HepG2 (cell line): ENCODE measurements around the gene EEPD1. TPM values are rescaled to one million over a fixed set of nuclear protein-coding genes. Genes with fewer than 3 reads are reported as not detected.

Experiments used
- CENPX ChIP-seq: sonication (generic); formaldehyde crosslinking; IDR thresholded peaks from 2 replicates; pipeline ENCODE4 v1.9.0; 2021; ENCODE audit warnings: mild to moderate bottlenecking, missing genetic modification reagents, moderate library complexity
- JARID2 ChIP-seq: sonication (generic); formaldehyde crosslinking; IDR thresholded peaks from 2 replicates; pipeline ENCODE4 v1.8.1; 2023; ENCODE audit warnings: missing genetic modification reagents, inconsistent platforms; ENCODE audit not compliant: insufficient replicate concordance
- MZF1 ChIP-seq: sonication (generic); formaldehyde crosslinking; IDR thresholded peaks from 2 replicates; pipeline ENCODE4 v1.8.1; 2023; ENCODE audit warnings: mild to moderate bottlenecking, missing genetic modification reagents, borderline replicate concordance
- SKI ChIP-seq: fragments of 450-650 bp; IDR thresholded peaks from one replicate; pipeline ENCODE4 v1.6.1; 2018; ENCODE audit warnings: mild to moderate bottlenecking; ENCODE audit not compliant: partially characterized antibody
- ZC3H4 ChIP-seq: sonication (generic); formaldehyde crosslinking; IDR thresholded peaks from 2 replicates; pipeline ENCODE4 v1.4.0; 2020; ENCODE audit warnings: missing genetic modification reagents, borderline replicate concordance
- ZNF124 ChIP-seq: sonication (generic); formaldehyde crosslinking; IDR thresholded peaks from 2 replicates; pipeline ENCODE4 v1.4.0; 2020; ENCODE audit warnings: missing genetic modification reagents
- ZNF160 ChIP-seq: sonication (generic); formaldehyde crosslinking; IDR thresholded peaks from 2 replicates; pipeline ENCODE4 v1.8.0; 2022; ENCODE audit warnings: mild to moderate bottlenecking, inconsistent platforms, missing genetic modification reagents
- ZNF333 ChIP-seq: sonication (generic); formaldehyde crosslinking; IDR thresholded peaks from 2 replicates; pipeline ENCODE4 v1.4.0; 2020; ENCODE audit warnings: mild to moderate bottlenecking, missing genetic modification reagents, borderline replicate concordance
- ZNF367 ChIP-seq: sonication (generic); formaldehyde crosslinking; IDR thresholded peaks from 2 replicates; pipeline ENCODE4 v1.4.0; 2020; ENCODE audit warnings: missing genetic modification reagents, borderline replicate concordance
- ZNF44 ChIP-seq: sonication (generic); formaldehyde crosslinking; IDR thresholded peaks from 2 replicates; pipeline ENCODE4 v1.5.1; 2020; ENCODE audit warnings: mild to moderate bottlenecking, missing genetic modification reagents
- ZNF569 ChIP-seq: sonication (generic); formaldehyde crosslinking; IDR thresholded peaks from 2 replicates; pipeline ENCODE4 v1.5.0; 2020; ENCODE audit warnings: mild to moderate bottlenecking, missing genetic modification reagents, moderate library complexity, borderline replicate concordance
- polyA plus RNA-seq, 8 experiments: library from polyadenylated mRNA; depleted of rRNA in 3 of 8; stranded (reverse) in 7 of 8; unstranded in 1 of 8; fragments of >200 nt; fragmentation: Illumina TruSeq in 4 of 8; extraction: Trizol in 4 of 8; gene quantifications; 2 replicates each; pipeline versions ENCODE4 v1.2.1 to v1.2.3, GENCODE V29; 2011 to 2016; ENCODE audit warnings: low read depth in 4 of 8, missing spikeins in 1 of 8, mixed read lengths in 1 of 8; ENCODE audit not compliant: insufficient read depth in 1 of 8
- total RNA-seq, 5 experiments: library from RNA; depleted of rRNA; stranded (reverse); fragments of >200 nt; fragmentation: Illumina TruSeq; extraction: Trizol; gene quantifications; 2 replicates each; pipeline ENCODE4 v1.2.3, GENCODE V29; 2016; ENCODE audit warnings: low read depth in 1 of 5
- TF ChIP-seq, protein P1 (sequence below), 2 experiments: fragments of 450-650 bp in 1 of 2; sonication (generic) in 1 of 2; formaldehyde crosslinking in 1 of 2; IDR thresholded peaks; 2 replicates each; pipeline versions ENCODE4 v1.6.1 to v1.8.0; 2016 to 2022; ENCODE audit warnings: antibody characterized with exemption in 1 of 2, mild to moderate bottlenecking in 1 of 2, missing genetic modification reagents in 1 of 2
- TF ChIP-seq, protein P2 (sequence below): sonication (generic); formaldehyde crosslinking; conservative IDR thresholded peaks from 2 replicates; pipeline ENCODE4 v1.4.0; 2020; ENCODE audit warnings: missing genetic modification reagents
- TF ChIP-seq, protein P3 (sequence below): sonication (generic); formaldehyde crosslinking; IDR thresholded peaks from 2 replicates; pipeline ENCODE4 v1.9.0; 2021; ENCODE audit warnings: missing genetic modification reagents, borderline replicate concordance
- TF ChIP-seq, protein P4 (sequence below): sonication (generic); formaldehyde crosslinking; IDR thresholded peaks from 2 replicates; pipeline ENCODE4 v1.4.0; 2020; ENCODE audit warnings: mild to moderate bottlenecking, missing genetic modification reagents

Gene EEPD1
- total and polyA plus RNA-seq, 2 of the 13 experiments (the other 11 are each of a cell fraction or from before 2014, with no cell fraction given): 10.1 to 16.4 TPM

DNA sequence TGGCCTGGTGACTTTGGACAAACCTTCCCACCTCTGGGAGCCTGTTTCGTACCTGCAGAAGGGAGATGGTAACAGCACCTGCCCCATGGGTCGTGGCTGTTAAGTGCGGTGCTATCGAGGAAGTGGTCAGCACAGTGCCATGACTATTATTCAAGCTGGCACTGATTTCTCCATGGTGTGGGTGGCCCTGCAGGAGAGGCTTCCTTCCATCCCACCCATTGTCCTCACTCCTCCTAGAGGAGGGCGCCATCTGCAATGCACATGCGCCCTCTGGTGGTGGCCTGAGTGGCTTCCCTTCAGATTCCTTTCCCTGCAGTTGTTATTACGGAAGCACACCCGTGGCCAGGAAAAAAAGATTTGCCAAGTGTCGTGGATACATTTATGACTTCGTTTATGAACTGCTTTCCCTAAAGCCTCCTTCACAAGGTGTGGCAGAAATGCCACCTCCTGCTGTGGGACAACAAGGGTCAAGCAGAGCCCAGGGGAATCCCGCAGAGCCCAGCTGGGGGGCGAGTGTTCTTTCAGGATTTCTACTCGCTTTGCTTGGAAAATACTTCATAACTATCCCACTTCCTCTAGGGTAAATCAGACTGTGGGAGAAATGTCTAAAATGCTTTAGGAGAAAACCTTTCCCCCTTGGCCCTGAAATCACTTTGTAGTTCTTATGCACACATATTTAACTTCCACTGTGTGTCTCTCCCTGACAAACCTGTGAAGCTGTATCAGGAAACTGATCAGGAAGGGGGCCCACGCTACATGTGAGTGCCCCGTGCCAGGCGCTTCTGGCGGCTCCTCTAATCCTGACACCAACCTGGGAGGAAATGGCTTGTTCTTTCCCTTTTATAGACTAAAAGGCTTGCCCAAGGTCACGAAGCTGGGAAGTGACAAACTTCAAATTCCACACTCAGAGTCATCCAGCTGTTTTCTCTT lies 138.6 kb downstream of the EEPD1 start (continued):
- TF ChIP-seq, protein P1, sequence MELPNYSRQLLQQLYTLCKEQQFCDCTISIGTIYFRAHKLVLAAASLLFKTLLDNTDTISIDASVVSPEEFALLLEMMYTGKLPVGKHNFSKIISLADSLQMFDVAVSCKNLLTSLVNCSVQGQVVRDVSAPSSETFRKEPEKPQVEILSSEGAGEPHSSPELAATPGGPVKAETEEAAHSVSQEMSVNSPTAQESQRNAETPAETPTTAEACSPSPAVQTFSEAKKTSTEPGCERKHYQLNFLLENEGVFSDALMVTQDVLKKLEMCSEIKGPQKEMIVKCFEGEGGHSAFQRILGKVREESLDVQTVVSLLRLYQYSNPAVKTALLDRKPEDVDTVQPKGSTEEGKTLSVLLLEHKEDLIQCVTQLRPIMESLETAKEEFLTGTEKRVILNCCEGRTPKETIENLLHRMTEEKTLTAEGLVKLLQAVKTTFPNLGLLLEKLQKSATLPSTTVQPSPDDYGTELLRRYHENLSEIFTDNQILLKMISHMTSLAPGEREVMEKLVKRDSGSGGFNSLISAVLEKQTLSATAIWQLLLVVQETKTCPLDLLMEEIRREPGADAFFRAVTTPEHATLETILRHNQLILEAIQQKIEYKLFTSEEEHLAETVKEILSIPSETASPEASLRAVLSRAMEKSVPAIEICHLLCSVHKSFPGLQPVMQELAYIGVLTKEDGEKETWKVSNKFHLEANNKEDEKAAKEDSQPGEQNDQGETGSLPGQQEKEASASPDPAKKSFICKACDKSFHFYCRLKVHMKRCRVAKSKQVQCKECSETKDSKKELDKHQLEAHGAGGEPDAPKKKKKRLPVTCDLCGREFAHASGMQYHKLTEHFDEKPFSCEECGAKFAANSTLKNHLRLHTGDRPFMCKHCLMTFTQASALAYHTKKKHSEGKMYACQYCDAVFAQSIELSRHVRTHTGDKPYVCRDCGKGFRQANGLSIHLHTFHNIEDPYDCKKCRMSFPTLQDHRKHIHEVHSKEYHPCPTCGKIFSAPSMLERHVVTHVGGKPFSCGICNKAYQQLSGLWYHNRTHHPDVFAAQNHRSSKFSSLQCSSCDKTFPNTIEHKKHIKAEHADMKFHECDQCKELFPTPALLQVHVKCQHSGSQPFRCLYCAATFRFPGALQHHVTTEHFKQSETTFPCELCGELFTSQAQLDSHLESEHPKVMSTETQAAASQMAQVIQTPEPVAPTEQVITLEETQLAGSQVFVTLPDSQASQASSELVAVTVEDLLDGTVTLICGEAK (IDR thresholded peaks at IDR 0.05): no peak
- TF ChIP-seq, protein P1 (CRISPR knock-in tag; IDR thresholded peaks at IDR 0.05): no peak
- no peak for TF ChIP-seq ZNF160 (CRISPR knock-in tag)
- TF ChIP-seq, protein P2, sequence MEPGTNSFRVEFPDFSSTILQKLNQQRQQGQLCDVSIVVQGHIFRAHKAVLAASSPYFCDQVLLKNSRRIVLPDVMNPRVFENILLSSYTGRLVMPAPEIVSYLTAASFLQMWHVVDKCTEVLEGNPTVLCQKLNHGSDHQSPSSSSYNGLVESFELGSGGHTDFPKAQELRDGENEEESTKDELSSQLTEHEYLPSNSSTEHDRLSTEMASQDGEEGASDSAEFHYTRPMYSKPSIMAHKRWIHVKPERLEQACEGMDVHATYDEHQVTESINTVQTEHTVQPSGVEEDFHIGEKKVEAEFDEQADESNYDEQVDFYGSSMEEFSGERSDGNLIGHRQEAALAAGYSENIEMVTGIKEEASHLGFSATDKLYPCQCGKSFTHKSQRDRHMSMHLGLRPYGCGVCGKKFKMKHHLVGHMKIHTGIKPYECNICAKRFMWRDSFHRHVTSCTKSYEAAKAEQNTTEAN (CRISPR knock-in tag): no peak
- no peak for TF ChIP-seq MZF1 (CRISPR knock-in tag)
- TF ChIP-seq ZNF44 (CRISPR knock-in tag): peak; percentile 79; the same call in 1 of the 2 replicates
- TF ChIP-seq, protein P3, sequence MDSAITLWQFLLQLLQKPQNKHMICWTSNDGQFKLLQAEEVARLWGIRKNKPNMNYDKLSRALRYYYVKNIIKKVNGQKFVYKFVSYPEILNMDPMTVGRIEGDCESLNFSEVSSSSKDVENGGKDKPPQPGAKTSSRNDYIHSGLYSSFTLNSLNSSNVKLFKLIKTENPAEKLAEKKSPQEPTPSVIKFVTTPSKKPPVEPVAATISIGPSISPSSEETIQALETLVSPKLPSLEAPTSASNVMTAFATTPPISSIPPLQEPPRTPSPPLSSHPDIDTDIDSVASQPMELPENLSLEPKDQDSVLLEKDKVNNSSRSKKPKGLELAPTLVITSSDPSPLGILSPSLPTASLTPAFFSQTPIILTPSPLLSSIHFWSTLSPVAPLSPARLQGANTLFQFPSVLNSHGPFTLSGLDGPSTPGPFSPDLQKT: no peak
- no peak for TF ChIP-seq CENPX
- TF ChIP-seq ZNF333 (CRISPR knock-in tag): no peak
- TF ChIP-seq ZNF124: no peak
- TF ChIP-seq, protein P4, sequence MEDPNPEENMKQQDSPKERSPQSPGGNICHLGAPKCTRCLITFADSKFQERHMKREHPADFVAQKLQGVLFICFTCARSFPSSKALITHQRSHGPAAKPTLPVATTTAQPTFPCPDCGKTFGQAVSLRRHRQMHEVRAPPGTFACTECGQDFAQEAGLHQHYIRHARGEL: no peak
- TF ChIP-seq ZC3H4 (CRISPR knock-in tag): no peak
- TF ChIP-seq JARID2 (CRISPR knock-in tag): peak; percentile 64
- TF ChIP-seq ZNF569 (CRISPR knock-in tag): no peak
- no peak for TF ChIP-seq ZNF367
- TF ChIP-seq SKI: no peak
